Astrocyte (in vitro differentiated cells and primary cell): Measurements from ENCODE around the gene STEAP4.

Experiments
- CTCF ChIP-seq: IDR thresholded peaks from 2 replicates; pipeline ENCODE4 v1.5.1; 2011; ENCODE audit warnings: low read depth, mild to moderate bottlenecking, inconsistent platforms, low read length, moderate library complexity; ENCODE audit not compliant: insufficient read depth
- EZH2 ChIP-seq: IDR thresholded peaks from 2 replicates; pipeline ENCODE4 v1.6.1; 2012; ENCODE audit warnings: mild to moderate bottlenecking, low read length, inconsistent platforms; ENCODE audit not compliant: insufficient read depth

GRCh38 chr7:88254721-88255424 lies 51.8 kb downstream of the STEAP4 start:
- TF ChIP-seq CTCF (no peak), EZH2 (no peak)
